HK-2 (cell line): ENCODE data around the gene DHX57.

Experiments
- DNase-seq: peaks from one replicate; pipeline ENCODE4 v3.0.0-alpha.2; 2018; ENCODE audit not compliant: unreplicated experiment

Gene DHX57

GRCh38 chr2:38750011-38750890 is 125.5 kb downstream of the DHX57 start:
- DNase-seq = no peak

- DNase-seq = no peak
These were observed 126.6 kb downstream of the DHX57 start for GRCh38 chr2:38748943-38749804.

- no peak for DNase-seq
These were observed 127.3 kb downstream of the DHX57 start for GRCh38 chr2:38748391-38748790.

GRCh38 chr2:38747819-38748218 is 127.9 kb downstream of the DHX57 start:
- no peak for DNase-seq
